ENCODE data around the gene RANBP1.
"Not testable (repeated sequence)": the region's sequence is repeated elsewhere in the genome, so short reads cannot be mapped to it uniquely, and the experiment has no call there.

- not testable (repeated sequence) for TF ChIP-seq SRSF1 (IDR thresholded peaks at IDR 0.05; ENCODE audit: low read depth, low read length); ARID2 (IDR thresholded peaks at IDR 0.05); CTCF (IDR thresholded peaks at IDR 0.05 in 2 of 3, conservative IDR thresholded peaks at IDR 0.05 in 1 of 3; ENCODE audit: insufficient read depth in 2 of 3, low read depth in 1 of 3, low read length in 3 of 3); ZFP36 (IDR thresholded peaks at IDR 0.05; ENCODE audit: low read depth, low read length, partially characterized antibody)
These were observed 48.6 kb upstream of the RANBP1 start for GRCh38 chr22:20067384-20067682.

All from K562 (cell line).